ENCODE results near the gene TTYH2. TPM values are rescaled to one million over a fixed set of nuclear protein-coding genes. Genes with fewer than 3 reads are reported as not detected.

TTYH2 gene
- total RNA-seq, 1 donor from 2014 or later, result 0.81 TPM

Other genes with a start within 250 kb of the TTYH2 start
- 271 TPM for gene RPL38, start 9.9 kb upstream of the TTYH2 start, total RNA-seq
- not detected for gene DNAI2, start 60.7 kb downstream of the TTYH2 start, total RNA-seq
- gene KIF19, start 112.7 kb downstream of the TTYH2 start, total RNA-seq, result 0.58 TPM
- gene BTBD17, start 148.3 kb downstream of the TTYH2 start, total RNA-seq, result not detected
- gene GPR142, start 153.9 kb downstream of the TTYH2 start, total RNA-seq, result not detected
- 243 TPM for gene GPRC5C, start 218.5 kb downstream of the TTYH2 start, total RNA-seq

Data from left lobe of liver (tissue), 1 donor.